SW480 (cell line): ENCODE measurements around the gene NDP.
"Not testable (repeated sequence)": the region's sequence is repeated elsewhere in the genome, so short reads cannot be mapped to it uniquely, and the experiment has no call there.

Experiments
- DNase-seq: peaks from one replicate; pipeline ENCODE4 v3.0.0-alpha.2; 2016; ENCODE audit warnings: low spot score

Gene NDP

GRCh38 chrX:43970528-43970927 is 2.7 kb downstream of the NDP start:
- DNase-seq = peak; percentile 59

- peak; percentile 80 for DNase-seq
Observed at GRCh38 chrX:43969504-43970501, 3.4 kb downstream of the NDP start.

- no peak for DNase-seq
Observed at GRCh38 chrX:43968359-43968781, 4.8 kb downstream of the NDP start.

GRCh38 chrX:43964936-43965335 is 8.3 kb downstream of the NDP start:
- no peak for DNase-seq

GRCh38 chrX:43963726-43964125 is 9.5 kb downstream of the NDP start:
- DNase-seq = no peak

GRCh38 chrX:43962636-43963035 is 10.6 kb downstream of the NDP start:
- DNase-seq = no peak

GRCh38 chrX:43961699-43962098 is 11.5 kb downstream of the NDP start:
- no peak for DNase-seq

GRCh38 chrX:43958529-43958928 is 14.7 kb downstream of the NDP start:
- peak; percentile 82 for DNase-seq

GRCh38 chrX:43956034-43956433 is 17.2 kb downstream of the NDP start:
- no peak for DNase-seq

GRCh38 chrX:43953218-43953617 is 20.0 kb downstream of the NDP start:
- no peak for DNase-seq

- peak; percentile 30 for DNase-seq
Observed at GRCh38 chrX:43949669-43950068, 23.5 kb downstream of the NDP start.

GRCh38 chrX:43940816-43941474 is 32.2 kb downstream of the NDP start:
- no peak for DNase-seq

- DNase-seq = peak; percentile 17
Observed at GRCh38 chrX:43939187-43939926, 33.8 kb downstream of the NDP start.

GRCh38 chrX:43922032-43922431 is 51.2 kb downstream of the NDP start:
- not testable (repeated sequence) for DNase-seq

- DNase-seq = not testable (repeated sequence)
Observed at GRCh38 chrX:43910772-43911171, 62.4 kb downstream of the NDP start.

- no peak for DNase-seq
Observed at GRCh38 chrX:43910012-43910411, 63.2 kb downstream of the NDP start.

GRCh38 chrX:43909141-43909540 is 64.0 kb downstream of the NDP start:
- DNase-seq = no peak

GRCh38 chrX:43899878-43900815 is 73.0 kb downstream of the NDP start:
- DNase-seq = no peak
